COLO668 (cell line): ENCODE data around the gene SH3TC1.

Experiments
- DNase-seq: peaks from one replicate; lab custom pipeline; 2025; ENCODE audit not compliant: unreplicated experiment; lab: John Stamatoyannopoulos, UW

The SH3TC1 gene

GRCh38 chr4:8213121-8213520, 14.0 kb downstream of the SH3TC1 start:
- DNase-seq = no peak

GRCh38 chr4:8214136-8214535, 15.0 kb downstream of the SH3TC1 start:
- no peak for DNase-seq

GRCh38 chr4:8215001-8215427, 15.9 kb downstream of the SH3TC1 start:
- peak; percentile 31 for DNase-seq

- no peak for DNase-seq
Observed at GRCh38 chr4:8215641-8216442, 16.8 kb downstream of the SH3TC1 start.

GRCh38 chr4:8216443-8217245, 17.6 kb downstream of the SH3TC1 start:
- DNase-seq = no peak

GRCh38 chr4:8217246-8217511, 18.1 kb downstream of the SH3TC1 start:
- DNase-seq = no peak

- DNase-seq = no peak
Observed at GRCh38 chr4:8217871-8218270, 18.8 kb downstream of the SH3TC1 start.

- peak; percentile 90 for DNase-seq
Observed at GRCh38 chr4:8218371-8219031, 19.4 kb downstream of the SH3TC1 start.

GRCh38 chr4:8219236-8219635, 20.1 kb downstream of the SH3TC1 start:
- DNase-seq = peak; percentile 71

GRCh38 chr4:8220661-8221450, 21.8 kb downstream of the SH3TC1 start:
- DNase-seq = no peak

- no peak for DNase-seq
Observed at GRCh38 chr4:8221476-8221875, 22.4 kb downstream of the SH3TC1 start.

GRCh38 chr4:8221985-8222384, 22.9 kb downstream of the SH3TC1 start:
- no peak for DNase-seq

GRCh38 chr4:8222609-8223388, 23.7 kb downstream of the SH3TC1 start:
- no peak for DNase-seq

GRCh38 chr4:8224267-8224974, 25.3 kb downstream of the SH3TC1 start:
- no peak for DNase-seq

- DNase-seq = no peak
Observed at GRCh38 chr4:8224975-8225625, 26.0 kb downstream of the SH3TC1 start.

- peak; percentile 19 for DNase-seq
Observed at GRCh38 chr4:8225706-8226443, 26.8 kb downstream of the SH3TC1 start.

- no peak for DNase-seq
Observed at GRCh38 chr4:8227201-8227770, 28.2 kb downstream of the SH3TC1 start.

- DNase-seq = no peak
Observed at GRCh38 chr4:8227771-8228318, 28.8 kb downstream of the SH3TC1 start.
